DMS114 treated with DMSO at 0.1 percent for 48 hours (cell line): Measurements from ENCODE around the gene TMEM14C.
"Not testable (repeated sequence)": the region's sequence is repeated elsewhere in the genome, so short reads cannot be mapped to it uniquely, and the experiment has no call there.

Source experiments
- DNase-seq: peaks from one replicate; lab custom pipeline; 2025; ENCODE audit not compliant: unreplicated experiment; lab: John Stamatoyannopoulos, UW

TMEM14C gene

GRCh38 chr6:10720960-10721849 lies 1.7 kb upstream of the TMEM14C start:
- not testable (repeated sequence) for DNase-seq

GRCh38 chr6:10721850-10722569 lies 860 bp upstream of the TMEM14C start:
- no peak for DNase-seq

DNA sequence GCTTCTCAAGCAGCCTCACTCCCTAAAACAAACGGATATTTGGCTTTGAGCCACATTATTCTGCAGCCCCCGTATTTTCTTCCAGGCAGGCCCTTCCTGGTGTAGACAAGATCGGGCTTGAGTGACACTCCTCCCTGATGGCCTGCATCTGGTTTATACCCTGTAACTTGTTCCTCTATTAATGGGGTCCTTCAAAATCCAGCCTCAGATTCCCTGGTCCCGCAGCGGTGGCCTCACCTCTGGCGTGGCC lies 375 bp upstream of the TMEM14C start:
- no peak for DNase-seq

- DNase-seq, result no peak
These were observed 654 bp downstream of the TMEM14C start for GRCh38 chr6:10723567-10723881.

GRCh38 chr6:10725044-10725443 lies 2.2 kb downstream of the TMEM14C start:
- no peak for DNase-seq

- no peak for DNase-seq
These were observed 2.8 kb downstream of the TMEM14C start for GRCh38 chr6:10725716-10726115.

DNA sequence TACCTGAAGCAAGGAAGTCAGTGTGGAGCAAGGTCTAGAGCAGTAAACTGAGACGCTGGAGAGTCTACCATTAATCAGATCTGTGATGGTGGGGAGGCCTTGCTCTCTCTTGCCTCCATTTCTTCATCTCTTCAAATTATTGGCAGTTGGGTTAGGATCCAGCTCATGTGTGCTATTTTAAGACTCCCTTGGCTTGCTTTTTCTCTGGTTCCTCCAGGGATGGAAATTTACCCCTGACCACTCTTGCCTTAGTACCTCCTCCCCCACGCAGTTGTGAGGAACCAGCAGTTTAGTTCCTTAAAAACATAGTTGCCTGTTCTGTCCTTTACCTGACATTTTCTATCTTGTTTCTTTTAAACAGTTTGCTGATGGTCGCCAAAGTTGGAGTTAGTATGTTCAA lies 7.4 kb downstream of the TMEM14C start:
- DNase-seq, result no peak

- DNase-seq, result no peak
These were observed 10.4 kb downstream of the TMEM14C start for GRCh38 chr6:10733151-10733715.

- no peak for DNase-seq
These were observed 11.0 kb downstream of the TMEM14C start for GRCh38 chr6:10733863-10734262.

DNA sequence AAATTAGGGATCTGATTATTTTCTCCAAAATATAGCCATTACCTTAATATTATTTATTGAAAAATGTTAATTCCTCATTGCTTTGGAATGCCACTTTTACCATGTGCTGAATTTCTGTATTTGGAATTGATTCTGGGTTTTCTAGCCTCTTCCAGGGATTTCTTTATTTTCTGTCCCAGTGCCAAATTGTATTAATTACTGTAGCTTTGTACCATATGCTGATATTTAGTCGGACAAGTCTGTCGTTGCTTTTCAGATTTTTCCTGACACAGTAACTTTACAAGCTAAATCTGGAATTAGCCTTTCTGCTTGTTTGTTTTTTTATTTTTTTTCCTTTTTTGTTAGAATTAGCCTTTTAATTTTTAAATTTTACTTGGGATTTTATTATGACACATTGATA lies 13.9 kb downstream of the TMEM14C start:
- DNase-seq, result no peak

- DNase-seq, result no peak
These were observed 17.2 kb downstream of the TMEM14C start for GRCh38 chr6:10740061-10740460.

DNA sequence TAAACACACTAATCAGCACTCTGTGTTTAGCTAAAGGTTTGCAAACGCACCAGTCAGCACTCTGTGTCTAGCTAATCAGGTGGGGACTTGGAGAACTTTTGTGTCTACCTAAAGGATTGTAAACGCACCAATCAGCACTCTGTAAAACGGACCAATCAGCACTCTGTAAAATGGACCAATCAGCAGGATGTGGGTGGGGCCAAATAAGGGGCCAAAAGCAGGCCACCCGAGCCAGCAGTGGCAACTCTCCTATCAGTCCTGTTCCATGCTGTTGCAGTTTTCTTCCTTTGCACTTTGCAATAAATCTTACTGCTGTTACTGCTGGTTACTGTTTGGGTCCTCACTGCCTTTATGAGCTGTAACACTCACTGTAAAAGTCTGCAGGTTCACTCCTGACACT lies 18.8 kb downstream of the TMEM14C start:
- not testable (repeated sequence) for DNase-seq

- no peak for DNase-seq
These were observed 19.4 kb downstream of the TMEM14C start for GRCh38 chr6:10742251-10742650.

DNA sequence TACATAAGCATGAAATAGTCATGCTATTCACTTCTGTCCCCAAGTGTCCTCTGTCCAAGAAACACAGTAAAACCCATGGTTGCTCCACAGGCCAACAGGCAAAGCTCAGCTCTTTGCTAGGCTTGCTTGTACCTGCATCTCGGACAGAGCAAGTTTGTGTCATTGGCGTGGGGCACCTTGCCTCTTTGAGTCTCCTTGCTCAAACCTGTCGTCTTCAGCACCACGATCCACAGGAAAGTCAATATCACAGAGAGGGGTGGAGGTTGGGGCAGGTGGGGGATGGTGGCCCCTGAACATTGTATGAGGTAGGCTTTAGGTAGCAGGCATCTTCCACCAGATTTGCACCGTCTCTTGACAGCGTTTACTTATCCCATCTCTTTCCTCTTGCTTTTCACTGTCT lies 20.6 kb downstream of the TMEM14C start:
- no peak for DNase-seq

DNA sequence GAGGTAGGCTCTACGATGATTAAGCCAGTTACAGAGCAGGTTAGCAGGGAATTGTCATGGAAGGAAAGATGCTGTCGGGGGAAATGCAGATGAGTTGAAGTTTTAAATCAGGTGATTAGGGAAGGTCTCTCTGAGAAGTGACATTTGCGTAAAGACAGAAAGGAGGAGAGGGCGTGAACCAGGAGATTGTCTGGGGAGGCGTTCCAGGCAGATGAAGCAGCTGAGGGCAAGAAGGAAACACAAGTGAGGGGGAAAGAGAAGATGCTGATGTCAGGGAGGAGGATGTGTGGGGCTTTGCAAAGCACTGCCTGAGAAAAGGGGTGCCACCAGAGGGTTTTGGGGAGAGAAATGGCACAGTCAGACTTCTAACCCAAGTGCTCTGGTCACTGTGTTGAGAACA lies 22.2 kb downstream of the TMEM14C start:
- DNase-seq, result no peak

- peak; percentile 20 for DNase-seq
These were observed 24.0 kb downstream of the TMEM14C start for GRCh38 chr6:10746915-10747250.

- DNase-seq, result peak; percentile 98
These were observed 24.5 kb downstream of the TMEM14C start, which contains the start of gene TMEM14B for GRCh38 chr6:10747251-10747972. Gene TMEM14B (plus strand): TSS chr6:10747805. CDS start chr6:10749246, 1,441 bp downstream.

- DNase-seq, result no peak
These were observed 26.9 kb downstream of the TMEM14C start for GRCh38 chr6:10749734-10750133.

DNA sequence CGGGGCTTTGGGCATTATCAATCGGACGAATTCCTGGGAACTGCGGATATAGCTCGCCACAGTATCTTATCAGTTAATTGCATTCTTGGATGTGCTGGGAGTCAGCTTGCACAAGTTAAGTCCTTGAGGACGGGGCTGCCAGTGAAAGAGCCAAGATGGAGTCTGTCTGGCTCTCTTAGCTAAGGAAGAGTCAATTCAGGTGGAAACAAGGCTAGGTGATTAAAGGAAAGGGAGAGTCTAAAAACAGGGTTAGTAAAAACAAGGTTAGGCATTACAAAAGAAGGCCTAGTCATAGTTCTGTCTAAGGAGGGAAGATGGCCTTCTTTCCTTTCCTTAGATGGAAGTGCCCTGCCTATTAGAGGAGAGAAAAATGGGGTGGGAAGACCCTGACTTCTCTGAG lies 27.7 kb downstream of the TMEM14C start:
- not testable (repeated sequence) for DNase-seq

DNA sequence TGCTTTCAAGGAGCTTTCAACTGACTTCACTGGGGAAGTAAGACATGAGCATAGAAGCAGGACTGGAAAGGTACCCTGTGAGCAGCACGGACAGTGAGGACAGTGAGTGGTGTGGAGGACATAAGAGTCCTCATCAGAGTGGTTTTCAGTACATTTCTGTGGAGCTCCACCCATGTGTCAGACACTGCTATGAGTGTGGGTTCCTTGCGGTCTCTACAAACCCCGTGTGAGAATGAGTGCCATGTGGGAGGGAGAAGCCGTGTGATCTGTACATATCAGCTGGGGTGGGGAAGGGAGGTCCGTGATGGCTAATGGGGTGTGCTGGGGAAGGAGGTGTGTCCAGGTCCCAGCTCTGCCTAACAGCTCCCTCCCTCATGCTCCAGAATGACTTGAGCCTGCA lies 28.9 kb downstream of the TMEM14C start:
- DNase-seq, result not testable (repeated sequence)

DNA sequence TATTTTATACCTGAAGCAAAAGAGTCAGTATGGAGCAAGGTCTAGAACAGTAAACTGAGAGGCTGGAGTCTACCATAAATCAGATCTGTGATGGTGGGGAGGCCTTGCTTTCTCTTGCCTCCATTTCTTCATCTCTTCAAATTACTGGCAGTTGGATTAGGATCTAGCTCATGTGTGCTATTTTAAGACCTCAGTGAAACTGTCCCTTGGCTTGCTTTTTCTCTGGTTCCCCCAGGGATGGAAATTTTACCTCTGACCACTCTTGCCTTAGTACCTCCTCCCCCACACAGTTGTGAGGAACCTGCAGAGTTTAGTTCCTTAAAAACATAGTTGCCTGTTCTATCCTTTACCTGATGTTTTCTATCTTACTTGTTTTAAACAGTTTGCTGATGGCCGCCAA lies 33.2 kb downstream of the TMEM14C start:
- no peak for DNase-seq
